GM19035 (cell line): Measurements from ENCODE around the gene NDUFA9.

Experiments used
- ATAC-seq: cut with Tn5 transposase; IDR thresholded peaks from one replicate; pipeline ENCODE4 v1.9.1; 2021; ENCODE audit not compliant: unreplicated experiment

NDUFA9 gene

GRCh38 chr12:4690760-4691159 lies 41.8 kb downstream of the NDUFA9 start:
- no peak for ATAC-seq
